Stimulated activated CD4-positive, alpha-beta T cell treated with anti-CD3 and anti-CD28 coated beads, Interleukin-2, amount 100 ng/mL, for 4 hours (primary cell): Measurements from ENCODE around the gene STN1.

ENCODE experiments used
- DNase-seq: peaks from one replicate; pipeline ENCODE4 v3.0.0-alpha.2; 2020; ENCODE audit warnings: low read depth

STN1 gene

DNA sequence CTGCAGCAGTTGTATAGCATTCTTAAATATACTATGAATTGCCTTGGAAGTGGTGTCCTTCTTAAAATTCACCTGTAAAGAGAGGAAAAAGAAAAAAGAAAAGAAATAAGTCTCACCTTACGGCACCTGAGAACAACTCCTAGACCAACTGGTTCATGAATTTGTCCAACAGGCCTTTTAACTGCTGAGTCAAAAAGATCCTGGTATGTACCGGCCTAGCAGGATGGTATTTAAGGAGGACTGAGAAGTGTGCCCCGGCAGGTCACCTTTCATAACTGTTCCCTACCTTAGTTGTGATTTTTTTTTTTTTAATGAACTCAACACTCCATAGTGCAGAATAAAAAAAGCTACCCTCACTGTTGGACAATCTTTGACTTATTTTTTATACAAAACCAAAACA lies 25.8 kb downstream of the STN1 start:
- no peak for DNase-seq

- DNase-seq: no peak
These were observed 27.3 kb downstream of the STN1 start for GRCh38 chr10:103890688-103891087.

DNA sequence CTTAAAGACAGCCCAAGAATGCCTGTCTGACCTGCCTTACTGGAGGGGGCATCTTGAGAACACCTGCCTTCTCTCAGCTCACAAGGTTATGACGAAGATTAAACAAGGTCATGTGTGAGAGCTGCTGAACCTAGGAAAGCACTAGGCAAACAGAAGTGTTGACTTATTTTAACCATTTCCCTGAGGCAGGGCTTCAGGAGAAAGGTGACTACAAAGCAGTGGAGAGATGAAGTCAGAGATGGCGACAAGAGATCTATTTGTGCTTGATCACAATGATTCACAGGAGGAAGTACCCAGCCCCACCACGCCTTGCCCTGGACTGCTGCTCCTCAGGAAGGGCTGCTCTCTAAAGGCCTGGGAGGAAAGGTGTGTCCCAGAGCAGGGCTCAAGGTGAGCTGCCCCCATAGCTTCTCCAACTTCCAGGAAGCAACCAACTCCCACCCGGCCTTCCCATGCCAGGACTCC lies 27.8 kb downstream of the STN1 start:
- DNase-seq: no peak

DNA sequence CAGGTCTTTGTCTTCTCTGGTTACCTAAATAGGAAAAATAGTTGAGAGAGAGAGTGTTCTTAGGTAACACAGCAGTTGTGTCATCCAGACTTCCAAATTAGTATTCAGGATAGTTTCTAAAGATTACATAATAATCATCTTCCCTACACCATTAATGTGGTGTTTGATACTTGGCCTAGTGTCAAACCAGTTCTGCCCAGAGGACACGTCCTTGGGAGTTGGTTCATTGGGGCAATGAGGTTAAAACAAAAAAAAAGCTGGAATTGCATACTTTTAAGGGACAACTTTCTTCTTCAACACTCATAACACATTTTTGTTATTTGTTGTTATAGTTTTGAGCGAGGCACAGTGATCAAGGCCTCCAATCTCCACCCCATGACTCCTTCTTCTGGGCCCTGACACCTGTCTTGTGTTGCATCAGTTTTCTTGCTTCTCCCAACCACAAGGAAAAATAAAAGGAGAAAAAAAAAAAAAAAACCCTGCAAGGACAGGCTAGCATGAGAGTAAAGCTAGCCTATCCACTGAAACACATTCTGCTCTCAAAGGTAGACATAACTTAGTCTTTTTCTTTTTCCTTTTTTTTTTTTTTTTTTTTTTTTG lies 28.8 kb downstream of the STN1 start:
- no peak for DNase-seq

DNA sequence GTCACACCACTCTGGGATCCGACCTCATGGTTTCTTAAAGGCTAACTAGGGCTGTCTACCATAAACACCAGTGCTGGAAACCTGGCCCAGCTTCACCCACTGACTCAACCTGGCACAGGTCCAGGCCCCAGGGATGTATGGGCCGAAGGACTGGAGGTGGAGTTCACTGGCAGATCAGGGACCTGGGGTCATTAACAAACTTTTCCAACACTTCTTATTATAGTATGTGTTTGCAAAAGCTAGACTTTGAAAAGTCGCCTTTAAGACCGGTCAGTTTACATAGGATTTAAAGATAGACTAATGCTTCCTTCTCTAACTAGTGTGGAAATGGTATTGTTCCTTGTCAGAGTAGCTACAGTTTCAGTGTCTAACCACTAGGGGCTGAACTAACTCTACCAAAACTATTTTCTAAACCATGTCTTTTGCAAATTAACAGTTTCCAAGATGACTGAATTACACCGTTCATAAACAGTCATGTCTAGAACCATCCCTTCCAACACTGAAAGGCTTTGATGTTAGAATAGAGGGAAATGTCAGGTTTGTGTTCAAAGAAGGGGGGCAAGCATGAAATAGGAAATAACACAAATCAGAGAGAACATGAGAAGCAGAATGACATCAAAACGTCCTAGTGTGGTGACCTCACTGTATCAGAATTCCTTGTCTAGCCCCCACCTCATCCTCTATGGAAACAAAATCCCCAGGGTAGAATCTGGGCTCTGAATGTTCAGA lies 29.7 kb downstream of the STN1 start:
- no peak for DNase-seq

GRCh38 chr10:103885617-103886016 lies 32.4 kb downstream of the STN1 start:
- no peak for DNase-seq

GRCh38 chr10:103884681-103885139 lies 33.3 kb downstream of the STN1 start:
- no peak for DNase-seq

GRCh38 chr10:103882285-103883007 lies 35.5 kb downstream of the STN1 start:
- no peak for DNase-seq

DNA sequence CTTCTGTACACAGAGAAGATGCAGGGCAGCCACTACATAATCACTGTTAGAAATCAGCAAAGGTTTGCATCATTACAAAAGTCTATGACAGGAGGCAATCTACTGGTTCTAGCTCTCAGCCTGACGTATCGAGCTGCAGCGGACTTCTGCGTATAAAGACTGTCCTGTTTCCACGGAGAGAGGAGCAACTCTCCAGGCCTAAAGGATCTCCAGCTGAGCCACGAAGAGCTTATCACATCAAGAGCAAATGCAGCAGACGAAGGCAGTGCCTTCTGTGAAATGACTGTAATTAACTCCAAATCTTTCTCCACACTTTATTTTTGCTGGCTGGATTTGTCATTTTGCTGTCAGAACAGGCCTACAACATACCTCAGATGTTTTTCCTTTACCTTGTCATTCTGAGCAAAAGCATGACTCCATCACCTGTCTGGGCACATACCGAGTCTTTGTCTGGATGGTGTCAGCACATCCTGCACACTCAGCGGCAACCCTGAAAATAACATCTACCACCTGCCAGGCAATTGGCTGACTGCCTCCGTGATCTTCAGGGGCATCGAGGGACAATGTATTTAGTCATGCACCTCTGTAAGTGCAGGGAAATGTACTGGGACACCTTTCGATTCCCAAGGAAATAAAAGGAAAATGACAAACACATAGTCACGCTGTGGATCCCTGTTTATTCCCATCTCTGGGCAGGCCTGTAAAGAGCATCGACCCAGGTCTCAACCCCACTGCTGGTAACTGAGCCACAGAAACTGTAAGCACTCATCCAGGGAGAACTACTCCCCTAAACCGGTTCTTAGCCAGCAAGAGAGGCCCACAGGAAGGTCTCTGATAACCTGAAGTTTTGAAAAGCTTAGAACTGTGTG lies 36.3 kb downstream of the STN1 start:
- DNase-seq: no peak

GRCh38 chr10:103879831-103880230 lies 38.2 kb downstream of the STN1 start:
- no peak for DNase-seq

GRCh38 chr10:103879409-103879808 lies 38.6 kb downstream of the STN1 start:
- no peak for DNase-seq

DNA sequence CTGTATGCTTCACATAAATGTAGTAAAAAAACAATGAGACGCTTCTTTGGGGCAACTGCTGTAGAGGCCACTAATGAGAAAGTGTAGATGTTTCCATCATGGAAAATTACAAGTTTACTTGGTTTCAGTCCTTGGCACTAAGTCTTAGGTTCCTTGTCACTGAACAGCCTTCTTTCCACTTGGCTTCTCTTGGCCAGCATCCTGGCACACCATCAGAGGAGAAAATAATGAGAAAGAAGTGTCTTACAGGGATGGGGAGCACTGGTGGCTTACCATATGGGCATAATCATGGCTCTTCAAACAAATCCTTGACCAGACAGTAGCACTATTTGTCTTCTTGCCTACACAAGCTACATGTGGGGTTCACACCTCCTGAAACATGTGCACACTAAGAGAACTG lies 40.1 kb downstream of the STN1 start:
- no peak for DNase-seq

GRCh38 chr10:103876155-103876554 lies 41.8 kb downstream of the STN1 start:
- no peak for DNase-seq

GRCh38 chr10:103874730-103875129 lies 43.3 kb downstream of the STN1 start:
- no peak for DNase-seq

- no peak for DNase-seq
These were observed 45.6 kb downstream of the STN1 start for GRCh38 chr10:103872137-103872931.

DNA sequence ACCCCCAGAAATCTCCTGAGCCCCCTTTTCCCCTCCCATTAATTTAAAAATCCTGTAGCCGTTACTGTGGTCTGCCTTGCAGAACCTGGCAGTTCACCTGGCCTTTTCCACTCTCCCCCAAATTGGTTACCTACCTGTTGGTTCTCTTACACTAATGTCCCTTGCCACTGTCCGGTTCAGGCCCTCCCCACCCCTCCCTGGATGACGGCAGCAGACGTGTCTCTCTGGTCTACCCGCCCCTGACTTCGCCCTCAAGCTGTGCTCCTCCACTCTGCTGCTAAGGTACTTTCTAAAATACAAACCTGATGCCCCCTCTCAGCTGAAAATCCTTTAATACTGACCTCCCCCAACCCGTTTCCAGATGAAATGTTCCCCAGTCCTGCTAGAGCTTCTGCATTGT lies 47.0 kb downstream of the STN1 start:
- no peak for DNase-seq

- DNase-seq: no peak
These were observed 47.5 kb downstream of the STN1 start for GRCh38 chr10:103870516-103870915.

DNA sequence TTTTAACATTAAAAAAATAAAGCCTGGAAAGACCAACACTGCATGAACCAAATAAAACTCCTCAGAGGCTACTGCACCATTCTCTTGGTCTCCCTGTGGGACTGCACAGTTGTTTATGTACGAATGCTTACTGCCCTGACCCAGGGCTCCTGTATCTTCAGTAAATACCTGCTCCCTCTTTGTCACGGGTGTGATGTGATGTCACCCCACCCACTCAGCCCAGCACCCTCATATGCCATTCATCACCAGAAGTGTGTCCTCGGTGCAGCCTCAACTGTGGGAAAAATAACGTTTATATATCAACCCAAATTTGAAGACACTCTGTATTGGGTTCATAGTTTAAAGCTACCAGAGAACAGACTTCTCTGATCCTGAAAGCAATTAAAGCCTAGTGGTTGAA lies 48.6 kb downstream of the STN1 start:
- no peak for DNase-seq

GRCh38 chr10:103868200-103868599 lies 49.8 kb downstream of the STN1 start:
- DNase-seq: no peak

- DNase-seq: no peak
These were observed 56.5 kb downstream of the STN1 start for GRCh38 chr10:103861505-103861904.
